Neural progenitor cell (in vitro differentiated cells): ENCODE results near the gene PLAAT2. TPM values are rescaled to one million over a fixed set of nuclear protein-coding genes. Genes with fewer than 3 reads are reported as not detected.

Experiments used
- DNase-seq: peaks from one replicate; pipeline ENCODE4 v3.0.0-alpha.2; 2016; ENCODE audit warnings: low spot score
- H2AFZ ChIP-seq: fragments of 200-600 bp; sonication (generic); replicated peaks from 2 replicates; pipeline ENCODE4 v1.6.1; 2016; ENCODE audit warnings: antibody characterized with exemption
- H3F3A ChIP-seq: fragments of 200-600 bp; sonication (generic); 2 replicates; pipeline ENCODE4 v1.6.1; 2016; ENCODE audit warnings: antibody characterized with exemption, low read depth
- H3K27ac ChIP-seq: fragments of 200-600 bp; sonication (generic); 2 replicates; pipeline ENCODE4 v1.5.1; 2016; ENCODE audit warnings: mild to moderate bottlenecking
- H3K27me3 ChIP-seq: fragments of 200-600 bp; sonication (generic); 2 replicates; pipeline ENCODE4 v1.6.1; 2016; ENCODE audit warnings: mild to moderate bottlenecking, moderate library complexity
- H3K36me3 ChIP-seq: fragments of 200-600 bp; sonication (generic); 2 replicates; pipeline ENCODE4 v1.5.1; 2016
- H3K4me1 ChIP-seq: fragments of 200-600 bp; sonication (generic); 2 replicates; pipeline ENCODE4 v1.6.1; 2016; ENCODE audit warnings: mixed run types
- H3K4me2 ChIP-seq: fragments of 200-600 bp; sonication (generic); 2 replicates; pipeline ENCODE4 v1.6.1; 2016
- H3K4me3 ChIP-seq: fragments of 200-600 bp; sonication (generic); 2 replicates; pipeline ENCODE4 v1.5.1; 2016
- H3K79me2 ChIP-seq: fragments of 200-600 bp; sonication (generic); 2 replicates; pipeline ENCODE4 v1.6.1; 2016; ENCODE audit warnings: low read depth
- H3K9ac ChIP-seq: fragments of 200-600 bp; sonication (generic); 2 replicates; pipeline ENCODE4 v1.6.1; 2016
- H3K9me3 ChIP-seq: fragments of 200-600 bp; sonication (generic); 2 replicates; pipeline ENCODE4 v1.5.1; 2016; ENCODE audit warnings: low read depth
- H4K20me1 ChIP-seq: fragments of 200-600 bp; sonication (generic); 2 replicates; pipeline ENCODE4 v1.6.1; 2016; ENCODE audit warnings: low read depth
- H3K27ac Mint-ChIP-seq: 3 replicates; pipeline ENCODE4 v1.8.0; 2021; ENCODE audit warnings: mixed read lengths
- H3K27me3 Mint-ChIP-seq: 2 replicates; pipeline ENCODE4 v1.8.0; 2022; ENCODE audit warnings: low read depth, mild to moderate bottlenecking, inconsistent platforms, moderate library complexity, mixed read lengths; ENCODE audit not compliant: insufficient read depth
- H3K36me3 Mint-ChIP-seq: 3 replicates; pipeline ENCODE4 v1.8.0; 2021; ENCODE audit warnings: mixed read lengths
- H3K4me1 Mint-ChIP-seq: 3 replicates; pipeline ENCODE4 v1.8.0; 2021; ENCODE audit warnings: mixed read lengths
- H3K4me3 Mint-ChIP-seq: 3 replicates; pipeline ENCODE4 v1.8.0; 2021; ENCODE audit warnings: mild to moderate bottlenecking, moderate library complexity, mixed read lengths
- H3K9me3 Mint-ChIP-seq: 3 replicates; pipeline ENCODE4 v1.8.0; 2020; ENCODE audit warnings: mixed read lengths
- EZH2 ChIP-seq: fragments of 200-600 bp; sonication (generic); IDR thresholded peaks from 2 replicates; pipeline ENCODE4 v1.6.1; 2017; ENCODE audit warnings: antibody characterized with exemption, mild to moderate bottlenecking, moderate library complexity
- EZH2phosphoT487 ChIP-seq: fragments of 200-600 bp; sonication (generic); IDR thresholded peaks from 2 replicates; pipeline ENCODE4 v1.6.1; 2017; ENCODE audit warnings: antibody characterized with exemption
- total RNA-seq: library from RNA; depleted of rRNA; stranded (reverse); fragments of >200 nt; gene quantifications from 2 replicates; pipeline ENCODE4 v1.2.3, GENCODE V29; 2015; ENCODE audit warnings: low replicate concordance
- TF ChIP-seq, protein P1 (sequence below): fragments of 200-600 bp; sonication (generic); IDR thresholded peaks from 2 replicates; pipeline ENCODE4 v1.5.1; 2017; ENCODE audit warnings: antibody characterized with exemption, mild to moderate bottlenecking

PLAAT2 gene
- total RNA-seq, 1 donor from 2014 or later = not detected

DNA sequence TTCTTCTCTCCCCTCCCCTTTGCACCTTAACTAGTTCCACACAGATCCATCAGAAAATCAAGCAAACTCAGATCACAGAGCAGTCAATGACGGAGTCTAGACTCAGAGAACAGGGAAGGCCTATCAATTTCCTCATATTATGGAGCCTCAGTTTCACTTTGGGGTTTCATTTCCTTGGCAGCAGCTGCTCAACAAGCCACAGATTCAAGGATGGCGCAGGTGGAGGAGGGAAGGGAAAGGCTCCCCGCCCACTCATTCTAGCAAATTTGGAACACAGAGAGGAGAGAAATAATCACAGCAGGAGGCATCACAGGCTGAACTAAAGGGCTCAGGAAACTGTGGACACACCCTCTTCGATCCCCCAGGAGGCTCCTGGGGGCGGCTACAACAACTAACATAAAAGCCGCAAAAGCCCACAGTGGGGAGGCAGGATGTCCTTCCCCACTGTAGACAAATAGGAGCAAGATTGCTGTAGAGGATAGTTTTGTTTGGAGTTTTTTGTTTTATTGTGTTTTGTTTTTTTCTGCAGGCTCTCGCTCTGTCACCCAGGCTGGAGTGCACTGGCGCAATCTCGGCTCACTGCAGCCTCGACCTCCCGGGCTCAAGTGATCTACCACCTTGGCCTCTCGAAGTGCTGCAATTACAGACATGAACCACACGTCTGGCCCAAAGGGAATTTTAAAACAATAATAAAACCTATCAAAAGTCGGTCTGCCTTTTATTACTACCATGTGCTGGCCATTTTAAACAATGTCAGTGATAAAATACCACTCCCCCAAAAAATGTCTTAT is 47.6 kb upstream of the PLAAT2 start:
- Mint-ChIP-seq H3K27me3 (peaks cover 29% of the 10 kb centered on the region), H3K27ac (peak overlapping the region; percentile 9), H3K9me3 (no peaks in the 10 kb centered on the region), H3K4me3 (no peak overlapping the region), H3K36me3 (no peaks in the 10 kb centered on the region), H3K4me1 (peaks cover 23% of the 10 kb centered on the region)
- no peaks in the 10 kb centered on the region for H3K79me2 ChIP-seq
- TF ChIP-seq, protein P1, sequence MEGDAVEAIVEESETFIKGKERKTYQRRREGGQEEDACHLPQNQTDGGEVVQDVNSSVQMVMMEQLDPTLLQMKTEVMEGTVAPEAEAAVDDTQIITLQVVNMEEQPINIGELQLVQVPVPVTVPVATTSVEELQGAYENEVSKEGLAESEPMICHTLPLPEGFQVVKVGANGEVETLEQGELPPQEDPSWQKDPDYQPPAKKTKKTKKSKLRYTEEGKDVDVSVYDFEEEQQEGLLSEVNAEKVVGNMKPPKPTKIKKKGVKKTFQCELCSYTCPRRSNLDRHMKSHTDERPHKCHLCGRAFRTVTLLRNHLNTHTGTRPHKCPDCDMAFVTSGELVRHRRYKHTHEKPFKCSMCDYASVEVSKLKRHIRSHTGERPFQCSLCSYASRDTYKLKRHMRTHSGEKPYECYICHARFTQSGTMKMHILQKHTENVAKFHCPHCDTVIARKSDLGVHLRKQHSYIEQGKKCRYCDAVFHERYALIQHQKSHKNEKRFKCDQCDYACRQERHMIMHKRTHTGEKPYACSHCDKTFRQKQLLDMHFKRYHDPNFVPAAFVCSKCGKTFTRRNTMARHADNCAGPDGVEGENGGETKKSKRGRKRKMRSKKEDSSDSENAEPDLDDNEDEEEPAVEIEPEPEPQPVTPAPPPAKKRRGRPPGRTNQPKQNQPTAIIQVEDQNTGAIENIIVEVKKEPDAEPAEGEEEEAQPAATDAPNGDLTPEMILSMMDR = peak; percentile 18
- TF ChIP-seq EZH2phosphoT487 = no peak
- TF ChIP-seq EZH2 = peak; percentile 56
- peaks cover 38% of the 10 kb centered on the region for H3K27me3 ChIP-seq
- no peaks in the 10 kb centered on the region for H4K20me1 ChIP-seq
- no peak overlapping the region for H3K9ac ChIP-seq
- H3F3A ChIP-seq = peaks cover 35% of the 10 kb centered on the region
- peak; percentile 65 for DNase-seq
- peak overlapping the region; percentile 46 for H3K4me2 ChIP-seq
- H3K4me1 ChIP-seq = peaks cover 12% of the 10 kb centered on the region
- H3K9me3 ChIP-seq = no peaks in the 10 kb centered on the region
- no peak overlapping the region for H3K27ac ChIP-seq
- no peak overlapping the region for H3K4me3 ChIP-seq
- no peak overlapping the region for H2AFZ ChIP-seq
- no peaks in the 10 kb centered on the region for H3K36me3 ChIP-seq

DNA sequence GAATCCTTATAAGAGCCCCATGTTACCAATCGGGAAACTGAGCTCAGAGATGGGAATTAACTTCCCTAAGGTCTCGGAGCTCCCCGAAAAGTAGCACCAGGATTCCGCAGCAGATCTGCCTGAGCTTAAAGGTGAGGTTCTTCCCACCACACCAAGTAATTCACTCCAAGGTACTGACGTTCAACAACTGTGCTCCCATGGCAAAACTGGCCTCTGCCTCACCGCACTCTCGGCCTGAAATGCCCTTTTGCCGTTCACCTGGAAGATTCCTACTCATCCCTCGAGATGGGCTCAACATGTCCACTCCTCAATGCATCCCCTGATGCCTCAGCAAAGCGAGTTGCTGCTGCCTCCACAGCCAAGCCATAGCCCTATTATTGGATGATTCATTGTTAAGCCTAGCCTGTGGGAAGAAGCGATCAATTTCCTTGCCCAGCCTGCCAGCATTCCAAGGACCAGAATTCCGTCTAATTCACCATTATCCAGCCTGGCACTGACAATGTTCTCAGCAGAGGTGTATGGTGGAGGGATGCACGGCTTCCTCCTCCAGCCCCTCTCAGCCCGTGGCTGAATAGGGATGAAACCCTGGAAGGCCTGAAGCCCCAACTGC is 46.9 kb upstream of the PLAAT2 start:
- Mint-ChIP-seq H3K27ac (no peak overlapping the region), H3K36me3 (no peaks in the 10 kb centered on the region), H3K4me1 (peaks cover 23% of the 10 kb centered on the region), H3K4me3 (no peak overlapping the region), H3K27me3 (peaks cover 29% of the 10 kb centered on the region), H3K9me3 (no peaks in the 10 kb centered on the region)
- no peak overlapping the region for H3K9ac ChIP-seq
- no peak for DNase-seq
- H3K4me1 ChIP-seq = peaks cover 12% of the 10 kb centered on the region
- no peaks in the 10 kb centered on the region for H3K36me3 ChIP-seq
- H3K27me3 ChIP-seq = peaks cover 38% of the 10 kb centered on the region
- H3K9me3 ChIP-seq = no peaks in the 10 kb centered on the region
- H3F3A ChIP-seq = peaks cover 32% of the 10 kb centered on the region
- H2AFZ ChIP-seq = no peak overlapping the region
- H3K4me3 ChIP-seq = no peak overlapping the region
- H4K20me1 ChIP-seq = no peaks in the 10 kb centered on the region
- H3K4me2 ChIP-seq = peak overlapping the region; percentile 46
- TF ChIP-seq EZH2phosphoT487 (no peak), EZH2 (no peak)
- TF ChIP-seq, protein P1 = no peak
- H3K79me2 ChIP-seq = no peaks in the 10 kb centered on the region
- H3K27ac ChIP-seq = no peak overlapping the region

DNA sequence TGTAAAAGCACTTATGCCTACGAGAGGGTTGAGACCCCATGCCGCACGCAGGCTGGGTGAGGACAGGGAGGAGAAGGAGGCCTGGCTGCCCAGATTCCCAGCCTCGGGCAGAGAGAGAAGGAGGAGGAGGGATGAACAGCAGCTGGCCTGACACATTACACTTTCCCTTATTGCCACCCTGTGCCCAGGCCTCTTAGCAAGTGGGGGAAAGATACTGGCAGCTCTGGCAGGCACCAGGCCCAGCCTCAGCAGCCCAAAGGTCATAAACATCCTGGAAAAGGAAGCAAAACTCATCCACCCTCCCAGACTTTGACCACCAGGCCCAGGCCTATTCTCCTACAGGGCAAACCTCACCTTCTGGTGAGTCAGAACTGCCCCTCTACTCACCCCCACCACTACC is 46.4 kb upstream of the PLAAT2 start:
- no peaks in the 10 kb centered on the region for H3K79me2 ChIP-seq
- H3K4me2 ChIP-seq = no peak overlapping the region
- H4K20me1 ChIP-seq = no peaks in the 10 kb centered on the region
- TF ChIP-seq EZH2 (no peak), EZH2phosphoT487 (no peak)
- TF ChIP-seq, protein P1 = no peak
- H3K9me3 Mint-ChIP-seq = no peaks in the 10 kb centered on the region
- peaks cover 12% of the 10 kb centered on the region for H3K4me1 ChIP-seq
- H3K36me3 ChIP-seq = no peaks in the 10 kb centered on the region
- H3K4me3 ChIP-seq = no peak overlapping the region
- H3K27ac ChIP-seq = no peak overlapping the region
- H3K36me3 Mint-ChIP-seq = no peaks in the 10 kb centered on the region
- peaks cover 26% of the 10 kb centered on the region for H3K4me1 Mint-ChIP-seq
- no peak overlapping the region for H3K27ac Mint-ChIP-seq
- peaks cover 35% of the 10 kb centered on the region for H3K27me3 ChIP-seq
- peaks cover 27% of the 10 kb centered on the region for H3K27me3 Mint-ChIP-seq
- H2AFZ ChIP-seq = no peak overlapping the region
- peaks cover 30% of the 10 kb centered on the region for H3F3A ChIP-seq
- DNase-seq = no peak
- H3K9me3 ChIP-seq = no peaks in the 10 kb centered on the region
- H3K9ac ChIP-seq = no peak overlapping the region
- H3K4me3 Mint-ChIP-seq = no peak overlapping the region
